Measurements from ENCODE around the gene MAP3K1.
A peak's percentile ranks its signal among the peaks of the same experiment; 100 is the strongest.

MAP3K1 gene

DNA sequence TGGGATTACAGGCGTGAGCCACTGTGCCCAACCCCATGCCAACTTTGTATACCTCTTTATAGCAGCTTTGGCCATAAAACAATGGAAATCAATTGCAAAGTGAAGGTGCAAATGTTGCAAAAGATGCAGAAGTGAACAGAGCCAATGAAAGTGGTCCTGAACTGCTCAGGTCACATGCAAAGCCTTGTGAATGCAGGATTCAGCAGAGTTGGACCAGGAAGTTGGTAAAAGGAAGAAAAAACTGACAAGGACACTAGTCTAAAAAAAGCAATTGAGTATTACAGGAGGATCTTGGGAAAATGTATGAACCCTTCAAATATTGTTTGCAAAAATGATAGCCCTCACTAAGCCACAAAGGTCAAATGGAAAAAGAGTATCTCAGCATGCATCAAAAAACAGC is 4.5 kb upstream of the MAP3K1 start:
- peaks cover 6 to 18% of the 10 kb centered on the region in 2 experiments for H3K4me1 ChIP-seq (ENCODE audit: control insufficient read depth in 1 of 2, insufficient read depth in 1 of 2, low read depth in 1 of 2, low read length in 1 of 2)
- H3K9me3 ChIP-seq = no peaks in the 10 kb centered on the region
- H3K4me3 ChIP-seq (ENCODE audit: low read depth in 1 of 2, low read length in 1 of 2) = no peak overlapping the region
- H3K36me3 ChIP-seq = no peaks in the 10 kb centered on the region
- TF ChIP-seq CTCF (IDR thresholded peaks at IDR 0.05) = no peak
- peaks cover 20% of the 10 kb centered on the region for H3K27me3 ChIP-seq
- H3K27ac ChIP-seq = no peak overlapping the region

- Histone ChIP-seq H3K9me3 (no peaks in the 10 kb centered on the region), H3K27ac (no peak overlapping the region), H3K36me3 (no peaks in the 10 kb centered on the region), H3K27me3 (peaks cover 20% of the 10 kb centered on the region), H3K4me3 (ENCODE audit: low read depth in 1 of 2, low read length in 1 of 2) (no peak overlapping the region), H3K4me1 (ENCODE audit: control insufficient read depth in 1 of 2, insufficient read depth in 1 of 2, low read depth in 1 of 2, low read length in 1 of 2) (peaks cover 11 to 23% of the 10 kb centered on the region in 2 experiments)
- TF ChIP-seq CTCF (IDR thresholded peaks at IDR 0.05) = no peak
Measured at GRCh38 chr5:56812110-56812509, 3.2 kb upstream of the MAP3K1 start.

GRCh38 chr5:56813302-56813701 is 2.0 kb upstream of the MAP3K1 start:
- no peak overlapping the region for H3K27ac ChIP-seq
- H3K9me3 ChIP-seq = no peaks in the 10 kb centered on the region
- TF ChIP-seq CTCF (IDR thresholded peaks at IDR 0.05) = no peak
- H3K27me3 ChIP-seq = peaks cover 20% of the 10 kb centered on the region
- H3K36me3 ChIP-seq = no peaks in the 10 kb centered on the region
- peaks cover 23 to 35% of the 10 kb centered on the region in 2 experiments for H3K4me1 ChIP-seq (ENCODE audit: control insufficient read depth in 1 of 2, insufficient read depth in 1 of 2, low read depth in 1 of 2, low read length in 1 of 2)
- no peak overlapping the region for H3K4me3 ChIP-seq (ENCODE audit: low read depth in 1 of 2, low read length in 1 of 2)

DNA sequence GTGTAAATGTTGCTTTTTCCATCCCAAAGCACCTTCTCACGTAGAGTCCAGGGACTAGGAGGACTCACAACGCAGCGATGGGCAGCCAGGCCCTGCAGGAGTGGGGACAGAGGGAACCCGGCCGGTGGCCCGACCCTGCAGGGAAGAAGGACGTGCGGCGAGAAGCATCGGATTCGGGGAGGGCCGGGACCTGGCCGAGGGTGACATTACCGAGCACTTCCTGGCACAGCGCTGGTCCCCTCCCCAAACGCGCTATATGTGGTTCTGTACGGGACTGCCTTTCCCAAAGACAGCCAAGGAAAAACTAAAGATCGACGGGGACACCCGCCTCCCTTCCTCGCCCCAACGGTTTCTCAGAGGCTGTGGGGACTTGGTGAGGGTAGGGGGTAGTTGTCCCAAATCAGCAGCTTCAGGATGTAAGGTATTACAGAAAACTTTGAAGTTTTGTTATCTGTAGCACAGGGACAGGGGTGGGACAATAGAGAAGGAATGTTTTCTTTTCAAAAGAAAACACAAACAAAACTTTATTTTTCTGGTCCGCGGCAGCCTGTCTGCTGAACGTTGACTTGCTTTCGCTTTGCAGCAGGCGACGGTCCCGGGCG is 887 bp upstream of the MAP3K1 start:
- Histone ChIP-seq H3K9me3 (no peaks in the 10 kb centered on the region), H3K36me3 (no peaks in the 10 kb centered on the region), H3K4me1 (ENCODE audit: control insufficient read depth in 1 of 2, insufficient read depth in 1 of 2, low read depth in 1 of 2, low read length in 1 of 2) (peaks cover 34 to 46% of the 10 kb centered on the region in 2 experiments), H3K27me3 (peaks cover 20% of the 10 kb centered on the region), H3K4me3 (ENCODE audit: low read depth in 1 of 2, low read length in 1 of 2) (peak overlapping the region; percentile 66 to 81), H3K27ac (peak overlapping the region; percentile 97)
- no peak for TF ChIP-seq CTCF (IDR thresholded peaks at IDR 0.05)

DNA sequence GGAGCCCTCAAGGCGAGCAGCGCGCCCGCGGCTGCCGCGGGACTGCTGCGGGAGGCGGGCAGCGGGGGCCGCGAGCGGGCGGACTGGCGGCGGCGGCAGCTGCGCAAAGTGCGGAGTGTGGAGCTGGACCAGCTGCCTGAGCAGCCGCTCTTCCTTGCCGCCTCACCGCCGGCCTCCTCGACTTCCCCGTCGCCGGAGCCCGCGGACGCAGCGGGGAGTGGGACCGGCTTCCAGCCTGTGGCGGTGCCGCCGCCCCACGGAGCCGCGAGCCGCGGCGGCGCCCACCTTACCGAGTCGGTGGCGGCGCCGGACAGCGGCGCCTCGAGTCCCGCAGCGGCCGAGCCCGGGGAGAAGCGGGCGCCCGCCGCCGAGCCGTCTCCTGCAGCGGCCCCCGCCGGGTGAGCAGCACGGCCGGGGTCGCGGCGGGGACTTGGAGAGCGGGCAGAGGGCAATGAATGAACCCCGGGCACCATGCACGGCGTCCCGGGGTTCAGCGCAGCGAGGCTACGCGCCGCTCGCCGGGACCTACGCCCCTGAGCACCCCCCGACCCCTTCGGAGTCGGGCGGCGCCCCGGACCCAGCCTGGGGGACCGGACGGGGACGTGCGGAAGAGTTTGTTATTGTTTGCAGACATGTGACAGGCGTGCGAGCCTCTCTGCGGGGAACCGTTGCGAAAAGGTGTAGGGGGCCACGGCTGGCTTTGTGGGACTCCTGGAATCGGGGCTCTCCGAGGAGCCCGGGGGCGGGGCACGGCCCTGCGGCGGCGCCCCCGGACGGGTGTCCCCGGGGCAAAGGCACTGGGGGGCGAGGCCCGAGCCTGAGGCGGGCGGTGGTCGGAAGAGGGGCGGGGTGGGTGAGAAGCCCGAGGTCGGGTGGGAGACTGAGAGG is 553 bp downstream of the MAP3K1 start:
- Histone ChIP-seq H3K36me3 (no peaks in the 10 kb centered on the region), H3K4me1 (ENCODE audit: control insufficient read depth in 1 of 2, insufficient read depth in 1 of 2, low read depth in 1 of 2, low read length in 1 of 2) (peaks cover 49 to 57% of the 10 kb centered on the region in 2 experiments), H3K9me3 (no peaks in the 10 kb centered on the region), H3K4me3 (ENCODE audit: low read depth in 1 of 2, low read length in 1 of 2) (peak overlapping the region; percentile 66 to 81), H3K27me3 (peaks cover 20% of the 10 kb centered on the region), H3K27ac (peak overlapping the region; percentile 97)
- peak; percentile 3 for TF ChIP-seq CTCF (IDR thresholded peaks at IDR 0.05)
